Measurements from ENCODE around the gene NRXN3. TPM values are rescaled to one million over a fixed set of nuclear protein-coding genes. Genes with fewer than 3 reads are reported as not detected.

The NRXN3 gene
- total and polyA plus RNA-seq, 8 donors, result 0.53 to 2.5 (median 1.5) TPM

GRCh38 chr14:78178971-78179370 is 8.8 kb downstream of the NRXN3 start:
- Histone ChIP-seq H3K27ac (no peak overlapping the region), H3K4me3 (no peak overlapping the region), H3K27me3 (peaks cover 0 to 3% (median 0%) of the 10 kb centered on the region in 4 donors), H3K36me3 (no peaks in the 10 kb centered on the region), H3K9me3 (no peaks in the 10 kb centered on the region), H3K4me1 (no peaks in the 10 kb centered on the region)
- no peak for ATAC-seq
- DNase-seq, result no peak
- intact Hi-C loops (cut with DNase I), result no loop called here
- no peak for FAIRE-seq
- TF ChIP-seq, protein P1, sequence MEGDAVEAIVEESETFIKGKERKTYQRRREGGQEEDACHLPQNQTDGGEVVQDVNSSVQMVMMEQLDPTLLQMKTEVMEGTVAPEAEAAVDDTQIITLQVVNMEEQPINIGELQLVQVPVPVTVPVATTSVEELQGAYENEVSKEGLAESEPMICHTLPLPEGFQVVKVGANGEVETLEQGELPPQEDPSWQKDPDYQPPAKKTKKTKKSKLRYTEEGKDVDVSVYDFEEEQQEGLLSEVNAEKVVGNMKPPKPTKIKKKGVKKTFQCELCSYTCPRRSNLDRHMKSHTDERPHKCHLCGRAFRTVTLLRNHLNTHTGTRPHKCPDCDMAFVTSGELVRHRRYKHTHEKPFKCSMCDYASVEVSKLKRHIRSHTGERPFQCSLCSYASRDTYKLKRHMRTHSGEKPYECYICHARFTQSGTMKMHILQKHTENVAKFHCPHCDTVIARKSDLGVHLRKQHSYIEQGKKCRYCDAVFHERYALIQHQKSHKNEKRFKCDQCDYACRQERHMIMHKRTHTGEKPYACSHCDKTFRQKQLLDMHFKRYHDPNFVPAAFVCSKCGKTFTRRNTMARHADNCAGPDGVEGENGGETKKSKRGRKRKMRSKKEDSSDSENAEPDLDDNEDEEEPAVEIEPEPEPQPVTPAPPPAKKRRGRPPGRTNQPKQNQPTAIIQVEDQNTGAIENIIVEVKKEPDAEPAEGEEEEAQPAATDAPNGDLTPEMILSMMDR (IDR thresholded peaks at IDR 0.05), result no peak
- WGBS, 2 donors, result 64 to 75% methylated on average over 3 of the region's 3 CpGs

GRCh38 chr14:78181270-78181669 is 11.1 kb downstream of the NRXN3 start:
- no peak for FAIRE-seq
- 44 to 56% methylated on average over 3 of the region's 3 CpGs for WGBS, 2 donors
- Histone ChIP-seq H3K4me3 (no peak overlapping the region), H3K27ac (no peak overlapping the region), H3K4me1 (no peaks in the 10 kb centered on the region), H3K36me3 (no peaks in the 10 kb centered on the region), H3K27me3 (peaks cover 0 to 3% (median 0%) of the 10 kb centered on the region in 4 donors), H3K9me3 (no peaks in the 10 kb centered on the region)
- intact Hi-C loops (cut with DNase I), result no loop called here
- DNase-seq, result no peak
- TF ChIP-seq, protein P1 (IDR thresholded peaks at IDR 0.05), result no peak
- ATAC-seq, result no peak

GRCh38 chr14:78182722-78183121 is 12.5 kb downstream of the NRXN3 start:
- DNase-seq, result no peak
- Histone ChIP-seq H3K27me3 (peaks cover 0 to 3% (median 0%) of the 10 kb centered on the region in 4 donors), H3K27ac (no peak overlapping the region), H3K4me1 (no peaks in the 10 kb centered on the region), H3K4me3 (no peak overlapping the region), H3K9me3 (no peaks in the 10 kb centered on the region), H3K36me3 (no peaks in the 10 kb centered on the region)
- intact Hi-C loops (cut with DNase I), result no loop called here
- ATAC-seq, result no peak
- TF ChIP-seq, protein P1 (IDR thresholded peaks at IDR 0.05), result no peak
- 56 to 73% methylated on average over 7 of the region's 7 CpGs for WGBS, 2 donors
- no peak for FAIRE-seq

DNA sequence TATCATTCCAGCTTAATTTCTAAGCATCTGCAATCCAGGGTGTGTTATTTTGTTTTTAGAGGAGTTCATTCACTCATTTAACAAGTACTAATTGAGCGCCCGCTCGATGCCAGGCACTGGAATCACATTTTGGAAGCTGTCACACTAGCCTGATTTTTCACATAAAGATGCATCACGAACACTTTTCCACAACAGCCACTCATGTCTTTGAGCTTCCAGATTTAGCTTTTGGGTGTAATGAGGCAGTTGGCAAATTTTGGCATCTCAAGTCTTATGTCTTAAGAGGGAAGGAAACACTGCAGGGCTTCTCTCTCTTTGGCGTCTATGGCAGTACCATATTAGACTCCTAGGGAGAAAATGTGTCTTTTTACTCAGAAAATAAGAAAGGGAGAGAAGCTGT is 14.0 kb downstream of the NRXN3 start:
- ATAC-seq (no peak), DNase-seq (no peak), FAIRE-seq (no peak)
- no peak overlapping the region for H3K27ac ChIP-seq
- H3K9me3 ChIP-seq, result no peaks in the 10 kb centered on the region
- intact Hi-C loops (cut with DNase I), result no loop called here
- H3K4me1 ChIP-seq, result no peaks in the 10 kb centered on the region
- H3K27me3 ChIP-seq, result no peaks in the 10 kb centered on the region
- H3K4me3 ChIP-seq, result no peak overlapping the region
- TF ChIP-seq, protein P1 (IDR thresholded peaks at IDR 0.05), result no peak
- no peaks in the 10 kb centered on the region for H3K36me3 ChIP-seq
- WGBS, 2 donors, result 70 to 81% methylated on average over 5 of the region's 5 CpGs

- TF ChIP-seq, protein P1 (IDR thresholded peaks at IDR 0.05), result no peak
- WGBS, 2 donors, result 66 to 79% methylated on average over 6 of the region's 6 CpGs
Observed at GRCh38 chr14:78186277-78186676, 16.1 kb downstream of the NRXN3 start.

More at GRCh38 chr14:78186277-78186676, 16.1 kb downstream of the NRXN3 start:
- Histone ChIP-seq H3K4me1 (no peaks in the 10 kb centered on the region), H3K36me3 (no peaks in the 10 kb centered on the region), H3K27me3 (no peaks in the 10 kb centered on the region), H3K27ac (no peak overlapping the region), H3K4me3 (no peak overlapping the region), H3K9me3 (no peaks in the 10 kb centered on the region)
- intact Hi-C loops (cut with DNase I), result no loop called here
- DNase-seq, result no peak
- no peak for FAIRE-seq
- ATAC-seq, result no peak

Measured in pancreas (tissue), 10 donors.